GM23248 (cell line): ENCODE data around the gene SEPTIN12.

Experiments
- EZH2 ChIP-seq: fragments of 200-600 bp; sonication (generic); IDR thresholded peaks from 2 replicates; pipeline ENCODE4 v1.6.1; 2018; ENCODE audit warnings: antibody characterized with exemption, mild to moderate bottlenecking; ENCODE audit not compliant: insufficient read depth, poor library complexity, severe bottlenecking
- EZH2phosphoT487 ChIP-seq: fragments of 200-600 bp; sonication (generic); IDR thresholded peaks from 2 replicates; pipeline ENCODE4 v1.6.1; 2018; ENCODE audit warnings: antibody characterized with exemption, moderate library complexity, mild to moderate bottlenecking, low read depth; ENCODE audit not compliant: insufficient read depth

GRCh38 chr16:4787627-4788482, at the start of gene SEPTIN12:
- no peak for TF ChIP-seq EZH2
- TF ChIP-seq EZH2phosphoT487: no peak
